Right lobe of liver (tissue), 6 donors: ENCODE data around the gene ITGA2. TPM values are rescaled to one million over a fixed set of nuclear protein-coding genes. Genes with fewer than 3 reads are reported as not detected.
A peak's percentile ranks its signal among the peaks of the same experiment; 100 is the strongest.

Experiments used
- ATAC-seq, 4 donors: fragments of 200-7000 bp; cut with Tn5 transposase; one replicate each; pipeline ENCODE4 v1.9.1; 2020; ENCODE audit warnings: mild to moderate bottlenecking in 4 of 4, moderate library complexity in 4 of 4
- DNase-seq, 3 donors: peaks; one replicate each; pipeline ENCODE4 v3.0.0-alpha.2; 2020
- H3K27ac ChIP-seq, 3 donors: fragments of 200-600 bp; one replicate each; pipeline ENCODE4 v1.8.0; 2022
- H3K27me3 ChIP-seq, 2 donors: fragments of 200-600 bp; one replicate each; pipeline ENCODE4 v1.8.0; 2022
- H3K36me3 ChIP-seq, 4 donors: fragments of 200-600 bp; sonication (generic) in 1 of 4; one replicate each; pipeline versions ENCODE4 v1.5.1 to v1.8.0; 2017 to 2022; ENCODE audit warnings: control low read depth in 1 of 4
- H3K4me1 ChIP-seq, 4 donors: fragments of 200-600 bp; sonication (generic) in 1 of 4; one replicate each; pipeline versions ENCODE4 v1.5.1 to v1.8.0; 2017 to 2022; ENCODE audit warnings: control low read depth in 1 of 4
- H3K4me3 ChIP-seq, 3 donors: fragments of 200-600 bp; one replicate each; pipeline ENCODE4 v1.8.0; 2022
- H3K9me3 ChIP-seq, 4 donors: fragments of 200-600 bp; sonication (generic) in 1 of 4; one replicate each; pipeline versions ENCODE4 v1.5.1 to v1.8.0; 2017 to 2022; ENCODE audit warnings: control low read depth in 1 of 4
- CTCF ChIP-seq, 4 donors: fragments of 200-600 bp in 3 of 4; fragments of 450-650 bp in 1 of 4; IDR thresholded peaks; one replicate each; pipeline versions ENCODE4 v1.5.1 to v1.8.0; 2016 to 2022; ENCODE audit warnings: antibody characterized with exemption in 4 of 4, mild to moderate bottlenecking in 2 of 4
- POLR2A ChIP-seq: fragments of 450-650 bp; IDR thresholded peaks from one replicate; pipeline ENCODE4 v1.6.1; 2017; ENCODE audit warnings: antibody characterized with exemption, mild to moderate bottlenecking
- WGBS: methylation state at CpG from one replicate; pipeline ENCODE4 v1.1.6; 2018; ENCODE audit warnings: low coverage, low lambda C conversion rate; ENCODE audit not compliant: insufficient coverage; ENCODE audit errors: missing lambda C conversion rate; 5-methylcytosine and 5-hydroxymethylcytosine counted together
- intact Hi-C, 2 donors: fragments of 100-400 bp; cut with DNase I; formaldehyde crosslinking; loops; one replicate each; pipeline versions ENCODE4 v1.11.2 to v1.14.1; 2022
- long read RNA-seq: library from polyadenylated mRNA; unstranded; transcript quantifications from one replicate; pipeline ENCODE4 v2.0.0, GENCODE V29; 2019
- total RNA-seq, 6 experiments: library from RNA; depleted of rRNA in 2 of 6; stranded (reverse); fragments of >200 nt in 2 of 6; fragmentation: NEBNext Ultra II Directional in 3 of 6; extraction: Animal tissue kit (Norgen Biotek cat#: 25700) in 3 of 6; gene quantifications; one replicate each; pipeline versions ENCODE4 v1.1.0 to v1.2.4, GENCODE V29; 2016 to 2023
- donor health status: DM: no; HTN: yes; CAD: no.
- donor health status: DM: no; HTN: no; CAD: no.
- donor health status: DM: no; HTN: no; CAD: no.
- donor health status: DM: no; HTN: yes; CAD: no.
- donor health status: DM: no; HTN: yes; CAD: no.

ITGA2 gene
- total RNA-seq = 1 to 10 TPM in 1 of 6 experiments, under 1 TPM in 5; 0.11 to 1.6 (median 0.40) TPM
- long read RNA-seq = 0 reads

- ATAC-seq (peak; percentile 71 to 84 (median 79)), DNase-seq (peak; percentile 49 to 66 (median 59))
- intact Hi-C loops = no loop called here
- H3K36me3 ChIP-seq = no peaks in the 10 kb centered on the region
- no peak within 1 kb of the TSS for H3K27ac ChIP-seq
- peaks cover 0 to 10% (median 1%) of the 10 kb centered on the region in 4 donors for H3K4me1 ChIP-seq
- no peaks in the 10 kb centered on the region for H3K27me3 ChIP-seq
- 3% methylated on average over 17 of the region's 64 CpGs for WGBS
- H3K4me3 ChIP-seq = peak within 1 kb of the TSS; percentile 45 to 50 (median 49)
- H3K9me3 ChIP-seq = no peaks in the 10 kb centered on the region
- TF ChIP-seq POLR2A = no peak
- TF ChIP-seq CTCF (IDR thresholded peaks at IDR 0.05) = no peak
Measured at GRCh38 chr5:52989025-52989780, at the start of gene ITGA2. Gene ITGA2, plus strand, starts transcription at chr5:52989352. Its CDS starts 117 bp downstream, at chr5:52989469.

GRCh38 chr5:52943285-52943684, 45.9 kb upstream of the ITGA2 start:
- no peaks in the 10 kb centered on the region for H3K27me3 ChIP-seq
- peak in 1 of 4 donors; percentile 13 for ATAC-seq
- 80% methylated on average over 1 of the region's 2 CpGs for WGBS
- no peak for DNase-seq
- TF ChIP-seq CTCF (IDR thresholded peaks at IDR 0.05) = no peak
- no peak overlapping the region for H3K27ac ChIP-seq
- intact Hi-C loops = loop anchor here in 1 of 2 donors (10.0 kb wide), 1 partner anchor 142 kb away; no protein-coding TSS in a partner anchor
- peaks cover 6 to 15% (median 10%) of the 10 kb centered on the region in 4 donors for H3K36me3 ChIP-seq
- H3K4me1 ChIP-seq = no peaks in the 10 kb centered on the region
- H3K9me3 ChIP-seq = no peaks in the 10 kb centered on the region
- no peak overlapping the region for H3K4me3 ChIP-seq

- no peak overlapping the region for H3K4me3 ChIP-seq
- ATAC-seq = peak in 2 of 4 donors; percentile 19 to 45
- intact Hi-C loops = loop anchor here in 1 of 2 donors (10.0 kb wide), 1 partner anchor 141 kb away; no protein-coding TSS in a partner anchor
- H3K4me1 ChIP-seq = no peaks in the 10 kb centered on the region
- H3K27ac ChIP-seq = no peak overlapping the region
- peaks cover 6 to 15% (median 10%) of the 10 kb centered on the region in 4 donors for H3K36me3 ChIP-seq
- TF ChIP-seq CTCF (IDR thresholded peaks at IDR 0.05) (no peak), POLR2A (no peak)
- H3K27me3 ChIP-seq = no peaks in the 10 kb centered on the region
- WGBS = no CpG with 5 or more reads among the region's 7 CpGs
- no peak for DNase-seq
- H3K9me3 ChIP-seq = no peaks in the 10 kb centered on the region
Measured at GRCh38 chr5:52943808-52944207, 45.3 kb upstream of the ITGA2 start.

GRCh38 chr5:52945040-52945439, 44.1 kb upstream of the ITGA2 start:
- intact Hi-C loops = loop anchor here in 1 of 2 donors (10.0 kb wide), 1 partner anchor 140 kb away; no protein-coding TSS in a partner anchor

More at GRCh38 chr5:52945040-52945439, 44.1 kb upstream of the ITGA2 start:
- H3K27ac ChIP-seq = no peak overlapping the region
- DNase-seq = no peak
- H3K36me3 ChIP-seq = peaks cover 0 to 13% (median 5%) of the 10 kb centered on the region in 4 donors
- H3K9me3 ChIP-seq = no peaks in the 10 kb centered on the region
- TF ChIP-seq CTCF (IDR thresholded peaks at IDR 0.05) (no peak), POLR2A (no peak)
- no peak overlapping the region for H3K4me3 ChIP-seq
- 34% methylated on average over 4 of the region's 4 CpGs for WGBS
- ATAC-seq = no peak
- no peaks in the 10 kb centered on the region for H3K4me1 ChIP-seq
- H3K27me3 ChIP-seq = no peaks in the 10 kb centered on the region
